HG02623 (cell line): ENCODE results near the gene ASPRV1.

ENCODE experiments used
- ATAC-seq: cut with Tn5 transposase; IDR thresholded peaks from one replicate; pipeline ENCODE4 v1.9.1; 2021; ENCODE audit warnings: moderate library complexity; ENCODE audit not compliant: unreplicated experiment

ASPRV1 gene

DNA sequence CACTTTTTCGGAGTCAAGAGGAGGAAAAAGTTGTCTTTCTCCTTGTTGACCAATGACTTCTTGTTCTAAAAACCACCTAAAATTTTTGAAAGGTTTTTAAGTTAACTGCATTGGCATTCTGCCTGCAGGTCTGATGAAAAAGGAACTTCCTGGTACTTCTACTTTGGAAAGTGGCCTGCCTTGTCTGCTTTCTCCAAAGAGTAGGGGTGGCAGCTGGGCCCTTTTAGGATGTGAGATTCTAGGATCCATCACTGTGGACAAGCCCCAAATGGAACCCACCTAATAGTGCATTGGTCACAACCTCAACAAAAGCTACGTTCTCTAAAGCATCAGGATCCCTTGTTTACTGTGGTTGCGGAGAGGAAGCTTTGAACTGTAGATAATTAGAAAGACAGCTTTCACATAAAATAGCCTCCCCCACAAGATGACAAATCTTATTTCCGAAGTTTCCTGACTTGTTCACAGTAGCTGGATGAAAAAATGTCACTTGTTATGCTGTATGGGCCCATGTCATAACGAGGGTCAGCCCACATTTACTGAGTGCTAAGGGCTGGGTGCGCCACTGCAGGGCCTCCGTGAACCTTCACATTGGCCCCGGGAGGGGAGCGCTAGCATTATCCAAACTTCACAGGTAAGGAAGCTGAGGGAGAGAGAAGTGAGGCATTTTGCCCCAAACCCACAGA lies 17.4 kb downstream of the ASPRV1 start:
- no peak for ATAC-seq

DNA sequence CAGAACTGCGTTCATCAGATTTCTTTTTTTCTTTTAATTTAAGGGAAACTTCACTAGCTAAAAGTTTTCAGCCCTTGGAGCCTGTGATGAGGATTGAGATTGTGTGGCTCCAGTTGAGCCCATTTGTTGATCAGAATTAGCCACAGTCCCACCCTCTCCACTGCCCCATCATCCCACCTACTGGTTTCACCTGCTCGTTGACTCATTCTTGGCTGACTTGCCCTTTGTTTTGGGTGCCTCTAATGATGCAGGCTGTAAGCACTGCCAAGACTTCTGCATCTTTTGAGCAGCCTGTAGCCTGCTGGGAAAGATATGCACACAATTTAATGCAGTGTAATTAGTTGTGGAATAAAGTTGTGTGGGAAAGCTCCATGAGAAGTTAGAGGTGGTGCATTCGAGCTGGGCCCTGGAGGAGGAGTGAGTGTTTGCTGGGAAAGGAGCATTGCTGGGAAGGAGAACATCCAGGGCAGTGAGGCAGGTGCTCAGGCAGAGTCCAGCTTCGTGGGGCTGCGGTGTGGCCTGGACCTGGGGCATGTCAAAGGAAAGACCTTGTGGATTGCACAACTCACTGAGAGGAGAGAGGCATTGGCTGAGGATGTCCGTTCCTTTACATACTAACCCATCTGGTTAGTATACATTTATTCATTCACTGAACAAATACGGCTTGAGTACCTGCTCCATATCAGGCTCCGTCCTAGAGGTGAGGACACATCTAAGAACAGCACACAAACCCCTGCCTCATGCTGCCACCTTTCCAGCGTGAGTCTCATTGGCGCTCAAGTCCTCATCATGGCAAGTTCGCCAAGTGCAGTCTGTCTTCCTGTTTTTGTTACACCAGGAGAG lies 18.2 kb downstream of the ASPRV1 start:
- ATAC-seq = no peak

GRCh38 chr2:69940691-69941090 lies 20.7 kb downstream of the ASPRV1 start:
- ATAC-seq = no peak

- ATAC-seq = no peak
Observed at GRCh38 chr2:69939722-69940121, 21.7 kb downstream of the ASPRV1 start.

GRCh38 chr2:69937968-69938367 lies 23.5 kb downstream of the ASPRV1 start:
- no peak for ATAC-seq

DNA sequence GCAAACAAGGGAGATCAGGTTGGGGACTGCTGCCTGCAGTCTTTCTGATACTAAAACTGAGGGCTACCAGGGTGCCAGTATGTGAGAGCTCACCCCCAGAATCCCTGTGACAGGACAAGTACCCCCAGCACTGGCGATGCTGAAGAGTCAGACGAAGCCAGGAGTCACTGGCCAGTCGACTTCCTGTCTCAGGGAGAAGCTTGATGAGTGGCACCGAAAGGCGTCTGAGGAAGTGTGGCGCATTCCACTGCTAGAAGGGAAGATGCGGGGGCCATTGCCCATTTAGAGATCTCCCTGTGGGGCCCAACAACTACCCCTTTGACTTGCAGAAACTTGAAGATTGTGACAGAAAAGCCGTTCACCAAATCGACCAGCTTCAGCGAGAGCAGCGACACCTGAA lies 24.5 kb downstream of the ASPRV1 start:
- no peak for ATAC-seq

DNA sequence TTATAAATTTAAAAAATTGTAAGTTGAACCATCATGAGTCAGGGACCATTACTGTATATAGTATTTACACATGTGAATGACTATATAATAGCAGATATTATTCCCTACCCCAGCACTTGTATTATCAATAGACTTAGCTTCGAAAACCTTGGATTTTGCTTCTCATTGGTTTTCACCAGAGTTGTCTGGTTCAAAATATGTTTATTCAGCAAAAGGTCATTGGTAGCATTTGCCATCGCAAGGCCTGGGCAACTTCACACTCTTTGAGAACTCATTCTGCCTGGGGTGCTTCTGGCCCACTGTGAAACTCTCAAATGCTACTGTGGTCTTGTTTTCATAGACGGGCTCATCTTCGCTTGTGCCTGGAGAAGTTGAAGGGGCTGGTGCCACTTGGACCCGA lies 26.4 kb downstream of the ASPRV1 start:
- no peak for ATAC-seq

DNA sequence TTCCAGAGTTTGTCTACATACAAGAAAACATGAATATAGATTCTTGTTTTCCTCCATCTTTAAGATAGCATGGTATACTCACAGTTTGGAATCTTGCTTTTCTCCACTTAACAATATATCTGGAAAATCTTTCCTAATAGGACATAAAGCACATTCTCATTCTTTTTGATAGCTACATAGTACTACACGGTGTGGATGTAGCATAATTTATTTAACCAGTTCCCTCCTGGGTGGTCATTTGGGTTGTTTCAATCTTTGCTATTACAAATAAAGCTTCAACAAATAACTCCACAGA lies 26.9 kb downstream of the ASPRV1 start:
- no peak for ATAC-seq

DNA sequence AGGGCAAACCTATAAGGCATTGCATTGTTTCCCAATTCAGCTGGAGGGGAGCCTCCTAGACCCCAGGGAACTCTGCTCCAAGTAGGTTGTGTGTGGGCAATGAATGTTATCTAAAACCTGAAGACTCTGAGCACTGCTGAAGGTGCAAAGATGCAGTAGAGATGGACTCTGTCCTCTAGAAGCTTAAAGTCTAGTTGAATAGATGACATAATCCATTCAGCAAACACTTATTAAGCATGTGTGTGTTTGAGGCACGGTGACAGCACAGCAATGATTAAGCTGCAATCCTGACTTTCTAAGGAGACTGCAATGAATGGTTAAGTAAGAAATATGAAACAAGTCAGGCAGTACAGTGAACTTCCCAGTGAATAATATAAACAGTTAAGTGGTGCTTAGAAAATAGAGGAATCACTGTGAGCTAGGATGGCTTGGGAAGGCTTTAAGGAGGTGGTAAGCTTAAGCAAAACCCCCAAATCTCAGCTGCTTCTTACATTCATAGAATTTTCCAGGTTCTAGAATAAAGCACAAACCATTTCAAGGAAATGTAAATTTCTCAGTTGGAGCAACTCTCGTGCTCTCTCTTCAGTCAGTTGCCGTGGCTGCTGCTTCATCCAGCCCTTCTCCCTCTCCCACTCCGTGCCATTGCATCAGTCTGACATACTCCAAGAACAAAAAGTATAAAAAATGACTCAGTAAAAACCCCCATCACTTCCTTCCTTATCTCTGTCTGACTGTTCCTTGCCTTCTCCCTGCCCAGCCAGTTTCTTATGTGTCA lies 27.4 kb downstream of the ASPRV1 start:
- ATAC-seq = no peak

DNA sequence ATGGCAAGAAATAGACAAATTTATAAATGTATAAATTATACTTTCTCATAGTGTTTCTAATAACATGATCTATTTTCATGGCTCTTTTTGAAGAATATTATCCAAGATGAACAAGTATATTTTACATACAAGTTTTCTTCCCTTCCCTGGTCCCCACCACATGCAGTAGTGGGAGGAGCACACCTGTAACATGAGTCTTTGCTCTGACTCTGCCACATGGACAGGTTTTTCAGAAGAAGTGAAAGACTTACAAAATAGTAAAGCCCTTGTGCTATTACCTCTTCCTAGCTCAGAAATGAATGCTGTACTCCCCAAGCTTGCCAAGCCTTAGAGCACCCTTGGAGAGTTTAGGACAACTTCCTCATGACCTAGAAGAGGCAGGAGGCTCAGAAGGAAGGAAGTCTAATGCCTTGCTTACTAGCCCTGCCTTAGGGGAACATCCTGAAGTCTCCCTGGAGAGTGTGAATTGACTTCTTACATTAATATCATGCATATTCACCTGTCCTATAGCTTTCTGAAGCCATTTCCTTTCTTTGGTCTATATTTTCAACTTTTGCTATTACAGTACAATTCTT lies 28.1 kb downstream of the ASPRV1 start:
- ATAC-seq = no peak

- no peak for ATAC-seq
Observed at GRCh38 chr2:69932596-69932922, 28.9 kb downstream of the ASPRV1 start.

GRCh38 chr2:69931832-69932595 lies 29.4 kb downstream of the ASPRV1 start:
- ATAC-seq = no peak

DNA sequence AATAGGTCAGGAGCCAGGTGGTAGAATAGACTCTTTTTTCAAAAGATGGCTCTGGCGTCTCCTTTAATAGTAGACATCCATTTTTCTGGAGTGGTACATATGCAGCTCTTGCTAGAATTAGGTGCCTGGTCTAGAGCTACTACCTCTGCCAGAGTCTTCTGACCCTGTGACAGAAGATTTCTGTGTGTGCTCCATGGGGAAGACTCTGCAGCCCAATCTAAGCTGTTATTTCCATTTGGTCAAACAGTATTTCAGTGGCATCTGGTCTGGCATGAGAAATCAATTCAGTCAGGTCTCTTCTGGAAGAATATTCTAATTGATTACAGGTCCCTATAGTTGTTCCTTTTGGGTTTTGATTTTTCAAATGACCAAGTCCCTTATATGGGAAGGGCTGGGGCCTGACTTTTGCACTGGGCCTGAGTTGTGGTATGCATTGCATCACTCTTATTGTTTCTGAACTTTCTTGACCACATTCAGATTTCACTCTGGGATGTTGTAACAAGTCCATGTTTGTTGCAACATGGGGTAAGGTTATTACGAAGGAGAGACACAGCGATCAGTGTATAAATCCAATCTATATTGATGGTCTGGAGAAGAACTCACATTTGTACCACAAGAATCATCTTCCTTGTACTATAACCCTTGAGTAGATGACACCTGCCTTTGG lies 34.4 kb downstream of the ASPRV1 start:
- no peak for ATAC-seq

DNA sequence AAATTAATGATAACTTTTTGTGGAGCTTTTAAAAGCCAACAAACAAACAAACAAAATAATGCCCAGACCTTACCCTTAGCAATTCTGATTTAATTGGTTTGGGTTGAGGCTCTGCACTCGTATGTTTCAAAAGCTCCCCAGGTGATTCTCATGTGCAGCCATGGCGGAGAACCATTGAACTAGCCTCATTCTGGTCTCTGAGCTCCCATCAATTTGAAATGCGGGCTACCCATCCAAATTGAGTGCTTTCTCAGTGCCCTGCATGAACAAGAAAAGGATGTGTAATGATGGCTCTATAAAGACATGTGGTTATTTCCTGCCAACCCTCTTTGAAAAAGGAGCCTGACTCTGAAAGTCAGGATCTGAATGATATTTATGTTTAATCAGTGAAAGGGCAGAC lies 38.3 kb downstream of the ASPRV1 start:
- ATAC-seq = no peak

DNA sequence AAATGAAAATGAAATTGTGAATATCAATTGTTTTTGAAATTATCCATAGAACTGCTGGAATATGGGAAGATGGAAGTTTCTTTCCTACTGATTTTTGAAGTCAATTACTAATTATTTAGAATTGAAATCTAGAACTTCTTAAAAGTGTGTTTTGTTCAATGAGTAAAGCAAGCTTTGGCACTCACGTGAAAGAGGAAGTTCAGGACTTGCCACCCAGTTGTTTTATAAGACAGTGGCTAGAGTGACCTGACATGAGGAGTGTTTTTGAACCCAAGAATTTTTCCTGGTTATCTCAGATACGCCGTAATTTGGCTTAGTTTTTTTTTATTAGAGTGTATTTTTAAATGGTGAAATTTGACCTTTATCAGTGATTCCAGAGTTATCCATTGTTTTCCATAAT lies 43.0 kb downstream of the ASPRV1 start:
- ATAC-seq = no peak

- no peak for ATAC-seq
Observed at GRCh38 chr2:69917852-69918251, 43.6 kb downstream of the ASPRV1 start.

DNA sequence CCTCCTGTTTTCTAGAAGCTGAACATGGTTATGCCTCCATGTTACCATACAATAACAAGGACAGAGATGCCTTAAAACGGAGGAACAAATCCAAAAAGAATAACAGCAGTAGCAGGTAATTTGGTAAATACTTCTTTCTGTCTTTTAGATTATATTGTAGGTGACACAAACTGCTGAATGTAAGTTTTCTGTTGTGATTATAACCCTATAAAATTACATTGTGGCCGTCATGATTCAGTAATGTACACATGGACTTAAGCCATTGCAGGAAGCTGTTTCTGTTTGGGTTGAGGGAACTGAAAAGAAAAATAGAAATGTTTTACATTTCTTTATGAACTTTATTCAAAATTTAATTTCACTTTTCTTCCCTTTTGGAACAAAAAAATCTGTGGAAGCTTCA lies 45.3 kb downstream of the ASPRV1 start:
- ATAC-seq = no peak

DNA sequence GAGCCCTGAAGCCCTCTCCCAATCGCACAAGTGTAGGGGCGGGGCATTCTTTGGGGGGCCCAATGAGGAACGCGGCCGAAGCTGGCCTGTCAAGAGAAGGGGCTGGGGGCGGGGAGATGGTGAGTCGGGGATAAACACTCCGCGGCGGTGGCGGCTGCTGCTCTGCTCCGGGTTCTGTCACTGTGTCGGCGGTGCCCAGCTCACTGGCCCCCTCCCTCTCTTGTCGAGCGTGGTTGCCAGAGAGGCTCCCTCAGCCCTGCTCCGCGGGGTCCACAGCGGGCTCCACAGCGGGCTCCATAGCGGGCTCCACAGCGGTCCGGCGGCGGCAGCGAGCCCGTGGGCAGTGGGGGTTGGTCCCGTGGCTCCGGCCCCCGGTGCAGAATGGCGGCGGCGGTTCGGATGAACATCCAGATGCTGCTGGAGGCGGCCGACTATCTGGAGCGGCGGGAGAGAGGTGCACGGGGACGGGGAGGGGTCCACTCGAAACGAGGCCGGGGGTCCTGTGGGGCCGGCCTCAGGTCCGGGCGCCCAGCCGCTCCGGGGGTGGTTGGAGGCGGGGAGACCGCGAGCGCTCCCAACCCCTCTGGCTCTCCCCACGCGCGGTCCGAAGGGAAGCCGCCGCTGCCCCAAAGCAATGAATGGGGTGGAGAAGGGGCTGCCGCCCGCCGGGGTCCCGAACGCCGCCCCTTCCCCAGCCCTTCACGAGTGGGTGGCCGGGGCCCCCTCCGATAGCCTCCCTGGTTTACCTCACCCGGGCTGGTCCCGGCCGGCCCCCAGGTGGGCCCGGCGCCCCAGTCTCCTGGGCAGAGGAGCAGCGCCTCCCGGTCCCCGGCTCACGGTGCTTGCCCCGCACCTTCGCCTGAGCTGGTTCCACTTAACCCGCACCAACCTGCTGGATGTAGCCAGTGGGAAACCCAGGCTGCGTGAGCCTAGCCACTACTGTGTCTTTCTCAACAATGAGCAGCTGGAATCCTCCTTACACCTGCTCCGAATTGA lies 46.2 kb downstream of the ASPRV1 start, which contains the start of gene MXD1:
Gene MXD1, plus strand, starts transcription at position 160 of the 996 bp plus-strand sequence. Its CDS starts 222 bp downstream, at position 382.
- ATAC-seq = no peak
